Cerebellar nuclear complex (tissue), 1 donor: ENCODE data around the gene ZNF888.
"Not testable (repeated sequence)": the region's sequence is repeated elsewhere in the genome, so short reads cannot be mapped to it uniquely, and the experiment has no call there.

Experiments used
- DNase-seq, 2 experiments: peaks; one replicate each; lab custom pipeline; 2025; lab: John Stamatoyannopoulos, UW

ZNF888 gene

GRCh38 chr19:52941941-52942385 is 18.7 kb upstream of the ZNF888 start:
- no peak for DNase-seq

GRCh38 chr19:52941523-52941922 is 18.3 kb upstream of the ZNF888 start:
- not testable (repeated sequence) for DNase-seq

- not testable (repeated sequence) for DNase-seq
Observed at GRCh38 chr19:52940905-52941304, 17.7 kb upstream of the ZNF888 start.

GRCh38 chr19:52938761-52939160 is 15.5 kb upstream of the ZNF888 start:
- DNase-seq, result no peak

GRCh38 chr19:52936954-52937325 is 13.7 kb upstream of the ZNF888 start:
- no peak for DNase-seq

- DNase-seq, result no peak
Observed at GRCh38 chr19:52936151-52936953, 13.1 kb upstream of the ZNF888 start.

- no peak for DNase-seq
Observed at GRCh38 chr19:52935434-52935833, 12.2 kb upstream of the ZNF888 start.

- not testable (repeated sequence) for DNase-seq
Observed at GRCh38 chr19:52924641-52925040, 1.4 kb upstream of the ZNF888 start.

GRCh38 chr19:52923778-52924593 is 758 bp upstream of the ZNF888 start:
- no peak for DNase-seq

GRCh38 chr19:52917531-52917930 is 5.7 kb downstream of the ZNF888 start:
- DNase-seq, result no peak

- DNase-seq, result no peak
Observed at GRCh38 chr19:52910648-52911047, 12.6 kb downstream of the ZNF888 start.

- not testable (repeated sequence) for DNase-seq
Observed at GRCh38 chr19:52904052-52904780, 19.0 kb downstream of the ZNF888 start.

GRCh38 chr19:52901842-52902241 is 21.4 kb downstream of the ZNF888 start:
- no peak for DNase-seq

GRCh38 chr19:52898596-52898995 is 24.6 kb downstream of the ZNF888 start:
- not testable (repeated sequence) for DNase-seq

- DNase-seq, result no peak
Observed at GRCh38 chr19:52898101-52898500, 25.1 kb downstream of the ZNF888 start.

- DNase-seq, result peak; percentile 81 to 86
Observed at GRCh38 chr19:52897138-52897935, 25.9 kb downstream of the ZNF888 start, which contains the start of gene ZNF320. Gene ZNF320 (minus strand): TSS chr19:52897635. CDS start chr19:52890255, 7,380 bp downstream.

- no peak for DNase-seq
Observed at GRCh38 chr19:52896431-52897137, 26.6 kb downstream of the ZNF888 start.

- DNase-seq, result no peak
Observed at GRCh38 chr19:52891336-52891735, 31.9 kb downstream of the ZNF888 start.

GRCh38 chr19:52889931-52890330 is 33.3 kb downstream of the ZNF888 start:
- DNase-seq, result no peak

GRCh38 chr19:52889076-52889475 is 34.2 kb downstream of the ZNF888 start:
- DNase-seq, result no peak
